Lung (tissue), 12 donors: Measurements from ENCODE around the gene GIT1. TPM values are rescaled to one million over a fixed set of nuclear protein-coding genes. Genes with fewer than 3 reads are reported as not detected.
A peak's percentile ranks its signal among the peaks of the same experiment; 100 is the strongest.

Experiments
- ATAC-seq: fragments of 200-7000 bp; cut with Tn5 transposase; one replicate; pipeline ENCODE4 v1.9.1; 2020; ENCODE audit warnings: moderate number of reproducible peaks; ENCODE audit not compliant: insufficient read depth, low FRiP score
- DNase-seq, 3 donors: peaks; one replicate each; pipeline ENCODE4 v3.0.0-alpha.2; 2013 to 2017
- H3K27ac ChIP-seq, 2 donors: one replicate each; pipeline ENCODE4 v1.5.1; 2013; ENCODE audit warnings: mild to moderate bottlenecking in 2 of 2, moderate library complexity in 2 of 2, control low read depth in 1 of 2, inconsistent platforms in 1 of 2, low read depth in 1 of 2, low read length in 1 of 2
- H3K27me3 ChIP-seq, 3 donors: one replicate each; pipeline ENCODE4 v1.5.1; 2013; ENCODE audit warnings: low read length in 2 of 3; ENCODE audit not compliant: control insufficient read depth in 3 of 3, insufficient read depth in 3 of 3
- H3K36me3 ChIP-seq, 4 donors: one replicate each; pipeline ENCODE4 v1.5.1; 2013; ENCODE audit warnings: low read length in 4 of 4, mild to moderate bottlenecking in 1 of 4, moderate library complexity in 1 of 4; ENCODE audit not compliant: control insufficient read depth in 4 of 4, insufficient read depth in 4 of 4
- H3K4me1 ChIP-seq, 5 donors: one replicate each; pipeline ENCODE4 v1.5.1; 2013; ENCODE audit warnings: low read length in 5 of 5, mild to moderate bottlenecking in 2 of 5, moderate library complexity in 1 of 5; ENCODE audit not compliant: control insufficient read depth in 5 of 5, insufficient read depth in 5 of 5
- H3K4me3 ChIP-seq: one replicate; pipeline ENCODE4 v1.5.1; 2013; ENCODE audit warnings: mild to moderate bottlenecking, control low read depth, moderate library complexity
- H3K9ac ChIP-seq, 2 donors: one replicate each; pipeline ENCODE4 v1.5.1; 2013; ENCODE audit warnings: low read length in 2 of 2, control low read depth in 1 of 2; ENCODE audit not compliant: insufficient read depth in 1 of 2
- H3K9me3 ChIP-seq, 4 donors: one replicate each; pipeline ENCODE4 v1.5.1; 2013; ENCODE audit warnings: low read length in 3 of 4, mild to moderate bottlenecking in 1 of 4, moderate library complexity in 1 of 4; ENCODE audit not compliant: control insufficient read depth in 4 of 4, insufficient read depth in 3 of 4
- WGBS, 2 donors: extraction: QIAGEN DNeasy Blood & Tissue Kit; methylation state at CpG; one replicate each; pipeline ENCODE4 v1.1.7; 2013; 5-methylcytosine and 5-hydroxymethylcytosine counted together
- polyA plus RNA-seq, 2 donors: library from polyadenylated mRNA; stranded (reverse); fragments of 200-250 nt; gene quantifications; one replicate each; pipeline ENCODE4 v1.2.1, GENCODE V29; 2013
- total RNA-seq, 2 donors: library from RNA; depleted of rRNA in 1 of 2; stranded (reverse); fragments of >200 nt in 1 of 2; gene quantifications; one replicate each; pipeline ENCODE4 v1.2.1, GENCODE V29; 2014 to 2021
- TF ChIP-seq, protein P1 (sequence below): IDR thresholded peaks from 2 replicates; pipeline ENCODE4 v1.5.1; 2012; ENCODE audit warnings: mild to moderate bottlenecking; ENCODE audit errors: control extremely low read depth, extremely low read depth
- donor health status: control.
- donor health status: control.
- donor health status: Bipolar disorder and iron deficiency.
- donor health status: healthy.
- donor health status: DM: yes; HTN: yes; CAD: no.

The GIT1 gene
- total and polyA plus RNA-seq, 4 donors: 29.8 to 49.9 (median 41.2) TPM

DNA sequence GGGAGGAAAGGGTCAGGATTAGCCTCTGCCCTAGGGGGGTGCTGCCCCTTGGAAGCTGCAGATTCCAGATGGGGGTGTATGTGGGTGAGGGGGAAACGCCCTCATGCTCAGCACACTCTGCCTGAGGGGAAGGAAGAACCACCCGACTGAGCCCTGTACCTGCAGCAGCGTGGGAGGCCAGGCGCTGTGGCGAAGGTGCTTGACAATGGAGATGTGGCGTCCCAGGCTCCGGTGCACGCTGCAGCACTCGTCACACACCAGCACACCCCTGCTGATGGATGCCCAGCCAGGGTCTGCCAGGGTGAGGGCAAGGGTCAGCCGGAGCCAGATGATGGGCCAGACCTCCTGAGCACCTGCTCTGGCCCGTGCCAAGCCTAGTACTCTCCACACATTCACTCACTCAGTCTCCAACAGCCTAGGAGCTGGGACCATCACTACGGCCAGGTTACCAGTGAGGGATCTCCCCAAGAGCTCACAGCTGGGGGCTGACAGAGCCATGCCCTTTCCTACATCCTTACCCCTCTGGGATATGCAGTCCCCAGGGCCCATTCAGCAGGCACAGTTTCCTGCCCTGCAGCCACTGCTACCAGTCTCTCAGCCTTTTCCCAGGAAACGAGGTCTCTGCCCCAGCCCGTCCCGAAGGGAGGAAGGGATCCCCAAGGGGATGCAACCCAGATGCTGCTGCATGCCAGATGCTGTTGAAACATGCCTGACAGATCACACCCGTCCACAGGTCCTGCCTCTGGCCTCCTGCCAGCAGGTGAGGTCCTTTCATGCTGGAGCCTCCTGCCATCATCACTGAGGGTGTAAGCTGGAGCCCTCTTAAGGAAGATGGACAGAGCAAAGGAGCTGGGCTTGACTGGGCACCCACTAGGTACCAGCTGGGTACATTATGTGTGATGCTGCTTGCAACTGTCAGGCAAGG is 5.9 kb downstream of the GIT1 start:
- TF ChIP-seq, protein P1, sequence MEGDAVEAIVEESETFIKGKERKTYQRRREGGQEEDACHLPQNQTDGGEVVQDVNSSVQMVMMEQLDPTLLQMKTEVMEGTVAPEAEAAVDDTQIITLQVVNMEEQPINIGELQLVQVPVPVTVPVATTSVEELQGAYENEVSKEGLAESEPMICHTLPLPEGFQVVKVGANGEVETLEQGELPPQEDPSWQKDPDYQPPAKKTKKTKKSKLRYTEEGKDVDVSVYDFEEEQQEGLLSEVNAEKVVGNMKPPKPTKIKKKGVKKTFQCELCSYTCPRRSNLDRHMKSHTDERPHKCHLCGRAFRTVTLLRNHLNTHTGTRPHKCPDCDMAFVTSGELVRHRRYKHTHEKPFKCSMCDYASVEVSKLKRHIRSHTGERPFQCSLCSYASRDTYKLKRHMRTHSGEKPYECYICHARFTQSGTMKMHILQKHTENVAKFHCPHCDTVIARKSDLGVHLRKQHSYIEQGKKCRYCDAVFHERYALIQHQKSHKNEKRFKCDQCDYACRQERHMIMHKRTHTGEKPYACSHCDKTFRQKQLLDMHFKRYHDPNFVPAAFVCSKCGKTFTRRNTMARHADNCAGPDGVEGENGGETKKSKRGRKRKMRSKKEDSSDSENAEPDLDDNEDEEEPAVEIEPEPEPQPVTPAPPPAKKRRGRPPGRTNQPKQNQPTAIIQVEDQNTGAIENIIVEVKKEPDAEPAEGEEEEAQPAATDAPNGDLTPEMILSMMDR: no peak
- Histone ChIP-seq H3K27me3 (no peaks in the 10 kb centered on the region), H3K36me3 (peaks cover 0 to 27% (median 14%) of the 10 kb centered on the region in 4 donors), H3K9ac (no peak overlapping the region), H3K4me1 (peaks cover 0 to 37% (median 17%) of the 10 kb centered on the region in 5 donors), H3K27ac (peak overlapping the region in 1 of 2 donors; percentile 88), H3K9me3 (peaks cover 0 to 3% (median 0%) of the 10 kb centered on the region in 4 donors), H3K4me3 (no peak overlapping the region)
- DNase-seq (no peak), ATAC-seq (no peak)
- 89 to 93% methylated on average over 16 of the region's 16 CpGs for WGBS, 2 donors

DNA sequence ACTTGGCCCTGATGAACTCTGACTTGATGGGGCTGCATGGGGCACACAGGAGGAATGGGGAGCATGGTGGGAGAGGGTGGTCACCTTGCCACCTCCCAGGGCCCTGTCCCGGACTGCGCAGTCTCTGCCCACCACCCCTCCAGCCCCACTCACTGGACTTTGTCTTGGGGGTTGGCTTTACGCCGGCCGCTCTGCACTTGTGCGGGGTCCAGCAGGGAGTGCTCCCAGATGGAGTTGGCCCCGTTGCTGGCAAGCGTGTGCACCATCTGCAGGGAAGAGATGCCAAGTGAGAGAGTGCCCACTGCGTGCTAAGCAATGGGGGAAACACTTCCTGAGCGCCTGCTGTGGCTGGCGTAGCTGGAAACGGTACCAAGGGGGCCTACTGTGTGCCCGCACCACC is 6.7 kb downstream of the GIT1 start:
- no peak for DNase-seq
- H3K9me3 ChIP-seq: peaks cover 0 to 3% (median 0%) of the 10 kb centered on the region in 4 donors
- H3K27me3 ChIP-seq: no peaks in the 10 kb centered on the region
- H3K36me3 ChIP-seq: peaks cover 0 to 33% (median 17%) of the 10 kb centered on the region in 4 donors
- TF ChIP-seq, protein P1: no peak
- no peak overlapping the region for H3K27ac ChIP-seq
- H3K9ac ChIP-seq: no peak overlapping the region
- H3K4me3 ChIP-seq: no peak overlapping the region
- 93 to 94% methylated on average over 12 to 13 of the region's 13 CpGs for WGBS, 2 donors
- H3K4me1 ChIP-seq: peaks cover 0 to 34% (median 12%) of the 10 kb centered on the region in 5 donors
- no peak for ATAC-seq

DNA sequence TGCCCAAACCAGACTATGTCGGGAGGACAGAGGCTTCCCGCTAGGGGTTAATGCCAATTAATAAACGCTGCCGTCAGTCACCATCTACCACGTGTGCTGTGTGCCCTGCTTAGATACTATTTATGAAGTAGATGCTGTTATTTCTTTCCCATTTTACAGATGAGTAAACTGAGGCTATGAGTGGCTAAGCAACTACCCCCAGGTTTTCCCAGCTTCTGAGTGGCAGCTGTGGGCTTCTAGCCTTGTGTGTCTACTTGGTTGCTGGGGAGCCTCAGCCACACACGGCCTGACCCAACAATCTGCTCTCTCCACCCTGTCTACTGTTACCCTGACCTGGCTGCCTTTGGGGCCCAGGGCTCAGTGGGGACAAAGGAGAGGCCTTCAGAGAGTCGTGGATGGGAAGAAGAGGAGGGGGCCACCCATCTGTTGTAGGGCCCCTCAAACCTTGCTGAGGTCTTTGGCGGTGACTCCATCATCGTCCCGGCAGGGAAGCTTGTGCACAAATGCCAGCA is 7.1 kb downstream of the GIT1 start:
- no peak overlapping the region for H3K27ac ChIP-seq
- no peak overlapping the region for H3K9ac ChIP-seq
- peaks cover 0 to 37% (median 17%) of the 10 kb centered on the region in 4 donors for H3K36me3 ChIP-seq
- TF ChIP-seq, protein P1: no peak
- ATAC-seq: no peak
- peaks cover 0 to 32% (median 11%) of the 10 kb centered on the region in 5 donors for H3K4me1 ChIP-seq
- H3K9me3 ChIP-seq: peaks cover 0 to 3% (median 0%) of the 10 kb centered on the region in 4 donors
- no peaks in the 10 kb centered on the region for H3K27me3 ChIP-seq
- no peak overlapping the region for H3K4me3 ChIP-seq
- WGBS, 2 donors: 87 to 92% methylated on average over 10 of the region's 10 CpGs
- no peak for DNase-seq
